HepG2 (cell line): ENCODE data around the gene NRG2. TPM values are rescaled to one million over a fixed set of nuclear protein-coding genes. Genes with fewer than 3 reads are reported as not detected.

Experiments
- ATAC-seq: fragments of 200-7000 bp; cut with Tn5 transposase; 3 replicates; pipeline ENCODE4 v1.9.1; 2020; ENCODE audit warnings: mild to moderate bottlenecking, moderate library complexity
- BruUV-seq: library from RNA; stranded (reverse); fragments of 400-500 nt; replicated peaks from 2 replicates; lab custom pipeline; 2021; lab: Mats Ljungman, UMichigan
- CTCF ChIA-PET: fragments of 300-600 bp; formaldehyde crosslinking; extraction: SDS; loops from one replicate; lab custom pipeline; 2021; ENCODE audit warnings: low total read pairs, inconsistent platforms, low intra/inter-chr PET ratio; lab: Yijun Ruan, JAX
- POLR2A ChIA-PET: fragments of 350-600 bp; sonication (Branson Sonifier 250); formaldehyde crosslinking; loops from one replicate; lab custom pipeline; 2020; ENCODE audit warnings: antibody characterized with exemption, inconsistent platforms; lab: Yijun Ruan, JAX
- DNase-seq: peaks from one replicate; pipeline ENCODE4 v3.0.0-alpha.2; 2015; ENCODE audit warnings: low spot score
- FAIRE-seq: peaks from 3 replicates; lab custom pipeline; 2011; peaks lifted over from hg19 to GRCh38; lab: Jason Lieb, UNC
- H2AFZ ChIP-seq: one replicate; pipeline ENCODE4 v1.6.1; 2011; ENCODE audit warnings: low read length, inconsistent platforms
- H3K27ac ChIP-seq: fragments of 300-600 bp; 3 replicates; pipeline ENCODE4 v1.8.0; 2011; ENCODE audit warnings: mixed run types, mild to moderate bottlenecking, mixed read lengths, low read length, inconsistent platforms; ENCODE audit not compliant: insufficient read depth; ENCODE audit errors: extremely low read length
- H3K27me3 ChIP-seq, 2 experiments: fragments of 200-600 bp in 1 of 2; 2 replicates in 1 of 2; 3 replicates in 1 of 2; pipeline versions ENCODE4 v1.6.0 to v1.8.0; 2011; ENCODE audit warnings: low read length in 2 of 2, mild to moderate bottlenecking in 2 of 2, moderate library complexity in 2 of 2, inconsistent platforms in 1 of 2; ENCODE audit not compliant: insufficient read depth in 2 of 2, control insufficient read depth in 1 of 2
- H3K36me3 ChIP-seq, 2 experiments: fragments of 200-600 bp in 1 of 2; replicated peaks in 1 of 2; 2 replicates in 1 of 2; 3 replicates in 1 of 2; pipeline versions ENCODE4 v1.5.1 to v1.8.0; 2011; ENCODE audit warnings: low read length in 2 of 2, inconsistent platforms in 1 of 2; ENCODE audit not compliant: insufficient read depth in 2 of 2, control insufficient read depth in 1 of 2
- H3K4me1 ChIP-seq: 2 replicates; pipeline ENCODE4 v1.5.1; 2012; ENCODE audit warnings: low read length, inconsistent platforms; ENCODE audit not compliant: insufficient read depth
- H3K4me2 ChIP-seq: 2 replicates; pipeline ENCODE4 v1.6.0; 2011; ENCODE audit warnings: low read depth, low read length, inconsistent platforms
- H3K4me3 ChIP-seq, 3 experiments: fragments of 200-600 bp in 1 of 3; sonication (generic), shearing (Covaris generic) in 1 of 3; replicated peaks in 1 of 3; 2 replicates each; pipeline ENCODE4 v1.5.1; 2011 to 2016; ENCODE audit warnings: low read length in 3 of 3, inconsistent platforms in 2 of 3, low read depth in 2 of 3, mild to moderate bottlenecking in 2 of 3, control low read depth in 1 of 3, mixed read lengths in 1 of 3; ENCODE audit not compliant: insufficient read depth in 1 of 3
- H3K79me2 ChIP-seq: one replicate; pipeline ENCODE4 v1.6.1; 2011; ENCODE audit warnings: low read length, inconsistent platforms; ENCODE audit not compliant: insufficient read depth
- H3K9ac ChIP-seq: 2 replicates; pipeline ENCODE4 v1.6.0; 2011; ENCODE audit warnings: mild to moderate bottlenecking, low read depth, low read length, inconsistent platforms; ENCODE audit not compliant: insufficient read depth
- H3K9me3 ChIP-seq: 2 replicates; pipeline ENCODE4 v1.5.1; 2012; ENCODE audit warnings: mild to moderate bottlenecking, low read length
- H4K20me1 ChIP-seq: 2 replicates; pipeline ENCODE4 v1.6.0; 2011; ENCODE audit warnings: inconsistent platforms, mild to moderate bottlenecking, low read length, moderate library complexity; ENCODE audit not compliant: insufficient read depth
- CHCHD3 ChIP-seq: sonication (generic); formaldehyde crosslinking; IDR thresholded peaks from 2 replicates; pipeline ENCODE4 v1.8.0; 2022; ENCODE audit warnings: mild to moderate bottlenecking, missing genetic modification reagents, moderate library complexity
- KLF13 ChIP-seq: sonication (generic); formaldehyde crosslinking; IDR thresholded peaks from 2 replicates; pipeline ENCODE4 v1.4.0; 2020; ENCODE audit warnings: mild to moderate bottlenecking, missing genetic modification reagents
- PRMT3 ChIP-seq: sonication (generic); formaldehyde crosslinking; IDR thresholded peaks from 2 replicates; pipeline ENCODE4 v1.8.1; 2022; ENCODE audit warnings: low read depth, mild to moderate bottlenecking, moderate library complexity, missing genetic modification reagents, borderline replicate concordance
- SRSF9 ChIP-seq: fragments of 200-400 bp; formaldehyde crosslinking; IDR thresholded peaks from 2 replicates; pipeline ENCODE4 v1.6.1; 2018; ENCODE audit warnings: borderline replicate concordance, mild to moderate bottlenecking, low read depth, low read length; ENCODE audit not compliant: insufficient read depth, poor library complexity, severe bottlenecking
- SSRP1 ChIP-seq: IDR thresholded peaks from 2 replicates; pipeline ENCODE4 v1.6.1; 2016; ENCODE audit warnings: control low read depth
- ZNF12 ChIP-seq: sonication (generic); formaldehyde crosslinking; IDR thresholded peaks from 2 replicates; pipeline ENCODE4 v1.5.0; 2020; ENCODE audit warnings: missing genetic modification reagents
- ZNF3 ChIP-seq: IDR thresholded peaks from 2 replicates; pipeline ENCODE4 v1.7.0; 2017; ENCODE audit warnings: inconsistent platforms
- WGBS: methylation state at CpG from one replicate; pipeline ENCODE4 v1.1.6; 2017; ENCODE audit warnings: low lambda C conversion rate; 5-methylcytosine and 5-hydroxymethylcytosine counted together
- in situ Hi-C: cut with HindIII; loops from 2 replicates; pipeline ENCODE4 v1.10.0; 2017; ENCODE audit warnings: low pct_unique_long_range_greater_than_20kb; ENCODE audit not compliant: extremely low pct_ligation_motif_present
- intact Hi-C: fragments of 100-400 bp; cut with micrococcal nuclease; formaldehyde crosslinking; loops from one replicate; pipeline ENCODE4 v1.10.0; 2022; ENCODE audit not compliant: unreplicated experiment
- polyA plus RNA-seq, 8 experiments: library from polyadenylated mRNA; depleted of rRNA in 3 of 8; stranded (reverse) in 7 of 8; unstranded in 1 of 8; fragments of >200 nt; fragmentation: Illumina TruSeq in 4 of 8; extraction: Trizol in 4 of 8; gene quantifications; 2 replicates each; pipeline versions ENCODE4 v1.2.1 to v1.2.3, GENCODE V29; 2011 to 2016; ENCODE audit warnings: low read depth in 4 of 8, missing spikeins in 1 of 8, mixed read lengths in 1 of 8; ENCODE audit not compliant: insufficient read depth in 1 of 8
- total RNA-seq, 5 experiments: library from RNA; depleted of rRNA; stranded (reverse); fragments of >200 nt; fragmentation: Illumina TruSeq; extraction: Trizol; gene quantifications; 2 replicates each; pipeline ENCODE4 v1.2.3, GENCODE V29; 2016; ENCODE audit warnings: low read depth in 1 of 5
- TF ChIP-seq, protein P1 (sequence below): sonication (generic); formaldehyde crosslinking; IDR thresholded peaks from 2 replicates; pipeline ENCODE4 v1.4.0; 2020; ENCODE audit warnings: missing genetic modification reagents
- TF ChIP-seq, protein P2 (sequence below): sonication (generic); formaldehyde crosslinking; IDR thresholded peaks from 2 replicates; pipeline ENCODE4 v1.5.1; 2020; ENCODE audit warnings: missing genetic modification reagents, mild to moderate bottlenecking, borderline replicate concordance
- TF ChIP-seq, protein P3 (sequence below): sonication (generic); formaldehyde crosslinking; IDR thresholded peaks from 2 replicates; pipeline ENCODE4 v1.8.0; 2022; ENCODE audit warnings: mild to moderate bottlenecking, missing genetic modification reagents, moderate library complexity

NRG2 gene
- total and polyA plus RNA-seq, 2 of the 13 experiments (the other 11 are each of a cell fraction or from before 2014, with no cell fraction given) = not detected

DNA sequence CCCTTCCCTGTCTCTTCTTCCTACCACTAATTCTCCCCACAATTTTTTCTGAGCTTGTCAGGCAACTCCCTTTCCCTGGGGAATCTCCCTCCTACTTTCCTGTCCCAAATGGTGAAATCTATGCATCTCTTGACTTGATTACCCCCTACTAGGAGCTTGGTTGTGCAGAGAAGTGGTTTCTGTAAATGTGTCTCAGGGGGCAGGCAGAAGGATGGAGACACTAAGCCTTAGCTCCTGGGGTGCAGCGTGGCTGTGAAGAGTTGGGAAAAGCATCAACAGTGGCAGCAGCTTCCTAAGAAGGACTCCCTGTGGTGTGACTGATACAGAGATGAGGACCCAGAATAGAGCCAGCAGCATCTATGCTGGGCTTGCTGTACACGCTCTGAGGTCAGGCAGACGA is 62.3 kb downstream of the NRG2 start:
- intact Hi-C loops (no loop called here), in situ Hi-C loops (no loop called here)
- no peak overlapping the region for H2AFZ ChIP-seq
- H3K4me1 ChIP-seq = no peaks in the 10 kb centered on the region
- no peak overlapping the region for H3K9ac ChIP-seq
- H4K20me1 ChIP-seq = no peaks in the 10 kb centered on the region
- POLR2A ChIA-PET = no interaction called here
- no peak overlapping the region for H3K4me3 ChIP-seq
- no peak for DNase-seq
- no peaks in the 10 kb centered on the region for H3K79me2 ChIP-seq
- BruUV-seq = no TSS peak
- ATAC-seq = no peak; the same call in 2 of the 3 replicates
- 75% methylated on average over 1 of the region's 3 CpGs for WGBS
- no peaks in the 10 kb centered on the region for H3K9me3 ChIP-seq
- FAIRE-seq = no peak
- H3K27me3 ChIP-seq = peaks cover under 1 to 47% of the 10 kb centered on the region in 2 experiments; a peak in 4 of 5 replicates
- no peaks in the 10 kb centered on the region for H3K36me3 ChIP-seq
- TF ChIP-seq, protein P1, sequence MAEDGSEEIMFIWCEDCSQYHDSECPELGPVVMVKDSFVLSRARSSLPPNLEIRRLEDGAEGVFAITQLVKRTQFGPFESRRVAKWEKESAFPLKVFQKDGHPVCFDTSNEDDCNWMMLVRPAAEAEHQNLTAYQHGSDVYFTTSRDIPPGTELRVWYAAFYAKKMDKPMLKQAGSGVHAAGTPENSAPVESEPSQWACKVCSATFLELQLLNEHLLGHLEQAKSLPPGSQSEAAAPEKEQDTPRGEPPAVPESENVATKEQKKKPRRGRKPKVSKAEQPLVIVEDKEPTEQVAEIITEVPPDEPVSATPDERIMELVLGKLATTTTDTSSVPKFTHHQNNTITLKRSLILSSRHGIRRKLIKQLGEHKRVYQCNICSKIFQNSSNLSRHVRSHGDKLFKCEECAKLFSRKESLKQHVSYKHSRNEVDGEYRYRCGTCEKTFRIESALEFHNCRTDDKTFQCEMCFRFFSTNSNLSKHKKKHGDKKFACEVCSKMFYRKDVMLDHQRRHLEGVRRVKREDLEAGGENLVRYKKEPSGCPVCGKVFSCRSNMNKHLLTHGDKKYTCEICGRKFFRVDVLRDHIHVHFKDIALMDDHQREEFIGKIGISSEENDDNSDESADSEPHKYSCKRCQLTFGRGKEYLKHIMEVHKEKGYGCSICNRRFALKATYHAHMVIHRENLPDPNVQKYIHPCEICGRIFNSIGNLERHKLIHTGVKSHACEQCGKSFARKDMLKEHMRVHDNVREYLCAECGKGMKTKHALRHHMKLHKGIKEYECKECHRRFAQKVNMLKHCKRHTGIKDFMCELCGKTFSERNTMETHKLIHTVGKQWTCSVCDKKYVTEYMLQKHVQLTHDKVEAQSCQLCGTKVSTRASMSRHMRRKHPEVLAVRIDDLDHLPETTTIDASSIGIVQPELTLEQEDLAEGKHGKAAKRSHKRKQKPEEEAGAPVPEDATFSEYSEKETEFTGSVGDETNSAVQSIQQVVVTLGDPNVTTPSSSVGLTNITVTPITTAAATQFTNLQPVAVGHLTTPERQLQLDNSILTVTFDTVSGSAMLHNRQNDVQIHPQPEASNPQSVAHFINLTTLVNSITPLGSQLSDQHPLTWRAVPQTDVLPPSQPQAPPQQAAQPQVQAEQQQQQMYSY (CRISPR knock-in tag) = no peak
- TF ChIP-seq, protein P2, sequence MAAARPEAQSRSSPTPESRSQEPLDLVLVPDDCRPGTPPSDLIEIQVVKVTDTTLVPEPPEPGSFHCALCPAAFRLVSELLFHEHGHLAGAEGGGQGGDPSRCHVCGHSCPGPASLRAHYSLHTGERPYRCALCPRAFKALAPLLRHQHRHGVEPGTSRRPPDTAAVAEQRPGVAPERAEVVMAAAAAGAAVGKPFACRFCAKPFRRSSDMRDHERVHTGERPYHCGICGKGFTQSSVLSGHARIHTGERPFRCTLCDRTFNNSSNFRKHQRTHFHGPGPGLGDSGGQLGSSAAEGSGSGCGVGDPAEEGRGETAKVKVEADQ (CRISPR knock-in tag) = no peak
- TF ChIP-seq, all 625 proteins: peak for 0
- CTCF ChIA-PET = no interaction called here
- Histone ChIP-seq H3K4me2 (no peak overlapping the region), H3K27ac (no peak overlapping the region)

DNA sequence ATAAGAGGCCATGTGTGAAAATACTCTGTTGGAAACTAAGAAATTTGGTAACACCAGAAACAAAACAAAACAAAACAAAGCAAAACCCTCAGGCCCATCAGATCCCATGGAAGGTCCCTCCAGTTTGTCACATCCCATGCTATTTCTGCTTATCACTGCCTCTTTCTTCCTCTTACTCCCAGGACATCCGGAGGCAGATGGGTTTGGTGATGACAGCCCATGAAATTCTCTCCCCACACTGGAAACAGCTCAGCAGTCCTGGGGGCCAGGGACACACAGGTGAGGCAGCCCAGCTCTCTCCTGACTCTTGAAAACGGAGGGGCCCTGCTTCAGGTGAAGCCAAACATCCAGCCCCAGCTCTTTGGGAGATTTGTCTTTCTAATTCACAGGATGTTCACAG is 63.2 kb downstream of the NRG2 start:
- Histone ChIP-seq H3K4me2 (no peak overlapping the region), H3K9ac (no peak overlapping the region), H3K79me2 (no peaks in the 10 kb centered on the region), H2AFZ (no peak overlapping the region), H3K9me3 (no peaks in the 10 kb centered on the region), H3K4me3 (no peak overlapping the region), H3K27me3 (peaks cover 0 to 43% of the 10 kb centered on the region in 2 experiments; a peak in 4 of 5 replicates), H3K36me3 (no peaks in the 10 kb centered on the region), H3K4me1 (no peaks in the 10 kb centered on the region), H3K27ac (no peak overlapping the region), H4K20me1 (no peaks in the 10 kb centered on the region)
- CTCF ChIA-PET = no interaction called here
- TF ChIP-seq ZNF12 (CRISPR knock-in tag) = no peak
- TF ChIP-seq SSRP1 = no peak
- no peak for TF ChIP-seq PRMT3 (CRISPR knock-in tag)
- no peak for TF ChIP-seq CHCHD3 (CRISPR knock-in tag)
- TF ChIP-seq SRSF9 = no peak
- TF ChIP-seq ZNF3 (CRISPR knock-in tag) = no peak
- TF ChIP-seq KLF13 = no peak
- TF ChIP-seq, protein P3, sequence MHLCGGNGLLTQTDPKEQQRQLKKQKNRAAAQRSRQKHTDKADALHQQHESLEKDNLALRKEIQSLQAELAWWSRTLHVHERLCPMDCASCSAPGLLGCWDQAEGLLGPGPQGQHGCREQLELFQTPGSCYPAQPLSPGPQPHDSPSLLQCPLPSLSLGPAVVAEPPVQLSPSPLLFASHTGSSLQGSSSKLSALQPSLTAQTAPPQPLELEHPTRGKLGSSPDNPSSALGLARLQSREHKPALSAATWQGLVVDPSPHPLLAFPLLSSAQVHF (CRISPR knock-in tag) = no peak
- POLR2A ChIA-PET = no interaction called here
- DNase-seq (no peak), ATAC-seq (no peak), FAIRE-seq (no peak)
- BruUV-seq = no TSS peak
- intact Hi-C loops = no loop called here
- 14% methylated on average over 2 of the region's 2 CpGs for WGBS
- in situ Hi-C loops = no loop called here
